IPS-20b (cell line): ENCODE results near the gene TPK1.

Experiments used
- H3K27ac ChIP-seq: one replicate; pipeline ENCODE4 v1.5.1; 2013; ENCODE audit warnings: low read length
- H3K27me3 ChIP-seq: 2 replicates; pipeline ENCODE4 v1.6.1; 2013; ENCODE audit warnings: mild to moderate bottlenecking, low read length, inconsistent platforms; ENCODE audit not compliant: insufficient read depth
- H3K36me3 ChIP-seq: 2 replicates; pipeline ENCODE4 v1.6.1; 2013; ENCODE audit warnings: low read depth, mild to moderate bottlenecking, inconsistent platforms, low read length, moderate library complexity; ENCODE audit not compliant: insufficient read depth
- H3K4me1 ChIP-seq: 2 replicates; pipeline ENCODE4 v1.6.1; 2013; ENCODE audit warnings: mild to moderate bottlenecking, control low read depth, inconsistent platforms, low read length, moderate library complexity; ENCODE audit not compliant: insufficient read depth
- H3K4me3 ChIP-seq: 2 replicates; pipeline ENCODE4 v1.5.1; 2013; ENCODE audit warnings: mild to moderate bottlenecking, low read length, inconsistent platforms
- H3K9ac ChIP-seq: 2 replicates; pipeline ENCODE4 v1.6.1; 2013; ENCODE audit warnings: low read depth, mild to moderate bottlenecking, inconsistent platforms, low read length, moderate library complexity
- H3K9me3 ChIP-seq: 2 replicates; pipeline ENCODE4 v1.6.1; 2013; ENCODE audit warnings: mild to moderate bottlenecking, low read depth, low read length, inconsistent platforms; ENCODE audit not compliant: insufficient read depth

Gene TPK1

DNA sequence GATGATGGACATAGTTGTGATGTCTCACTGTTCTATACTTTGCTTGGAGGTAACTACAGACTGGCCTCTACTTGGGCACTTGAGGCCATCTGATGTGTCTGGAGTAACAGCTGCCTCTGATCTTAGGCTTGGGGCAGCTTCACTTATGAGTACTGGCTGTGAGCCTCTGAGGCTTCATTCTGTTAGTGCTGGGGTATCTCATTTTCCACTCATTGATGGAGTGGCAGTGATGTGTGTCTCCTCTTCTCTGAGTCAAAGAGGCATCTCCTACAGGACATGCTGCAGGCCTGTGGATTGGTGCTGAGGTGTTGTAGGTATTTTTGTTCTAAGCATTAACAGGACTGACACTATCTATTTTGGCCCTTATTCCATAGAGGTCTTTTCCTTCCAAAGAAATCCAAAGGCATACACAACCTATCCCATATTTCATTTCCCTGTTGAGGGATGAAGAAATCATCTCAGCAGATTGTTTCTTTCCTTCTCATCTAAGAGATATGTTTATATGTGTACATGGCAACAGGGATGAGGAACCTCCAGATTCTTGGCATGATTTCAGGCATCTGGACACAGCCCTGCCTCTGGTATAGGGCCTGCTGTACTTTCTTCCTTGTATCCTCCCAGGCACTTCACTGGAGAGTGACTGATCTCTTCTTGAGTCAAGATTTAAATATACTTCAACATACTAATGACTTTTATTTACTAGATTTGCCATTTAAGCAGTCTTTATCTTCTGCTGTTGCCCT, 366.7 kb downstream of the TPK1 start:
- H3K9ac ChIP-seq = no peak overlapping the region
- H3K36me3 ChIP-seq = no peaks in the 10 kb centered on the region
- H3K4me1 ChIP-seq = no peaks in the 10 kb centered on the region
- H3K9me3 ChIP-seq = no peaks in the 10 kb centered on the region
- H3K4me3 ChIP-seq = no peak overlapping the region
- no peaks in the 10 kb centered on the region for H3K27me3 ChIP-seq
- H3K27ac ChIP-seq = no peak overlapping the region

DNA sequence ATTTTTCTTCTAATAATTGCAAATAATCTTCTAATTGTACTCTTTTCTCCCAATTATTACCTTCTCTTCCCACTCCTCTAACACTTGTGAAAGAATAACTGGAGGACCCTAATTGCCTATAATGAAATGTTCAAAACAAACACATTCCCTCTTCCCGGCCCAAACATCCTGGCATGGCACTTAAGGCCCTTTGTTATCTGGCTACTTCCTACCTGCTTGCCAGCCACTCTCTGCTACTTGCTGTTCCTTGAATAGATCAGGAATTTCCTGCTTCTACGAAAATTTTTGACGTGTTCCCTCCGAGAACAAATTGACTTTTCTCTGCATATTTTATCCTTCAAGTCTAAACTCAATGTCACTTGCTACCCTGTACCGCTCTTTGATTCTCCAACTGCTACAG, 376.2 kb downstream of the TPK1 start:
- Histone ChIP-seq H3K9ac (no peak overlapping the region), H3K27me3 (no peaks in the 10 kb centered on the region), H3K4me1 (0 out of 2 replicates have a peak, but pooled peaks cover 2% of the 10 kb centered on the region), H3K4me3 (no peak overlapping the region), H3K27ac (no peak overlapping the region), H3K9me3 (peaks cover 17% of the 10 kb centered on the region), H3K36me3 (no peaks in the 10 kb centered on the region)

DNA sequence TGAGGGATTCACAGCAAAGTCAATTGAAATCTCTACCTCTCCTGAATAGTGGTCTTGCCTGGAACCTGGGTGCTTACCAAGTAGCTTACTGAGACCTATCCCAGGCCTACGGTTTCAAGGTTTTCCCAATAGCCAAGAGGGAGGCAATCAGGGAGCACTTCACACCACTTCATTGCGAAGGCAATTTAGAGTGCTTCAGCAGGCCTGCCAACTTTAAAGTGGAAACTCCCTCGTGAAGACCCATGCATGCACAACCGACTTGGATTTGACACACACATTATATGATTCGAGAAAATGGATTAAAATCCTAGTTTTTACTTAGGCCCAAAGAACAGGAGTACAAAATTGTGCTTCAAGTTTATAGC, 380.8 kb downstream of the TPK1 start:
- Histone ChIP-seq H3K4me1 (0 out of 2 replicates have a peak, but pooled peaks cover 2% of the 10 kb centered on the region), H3K36me3 (no peaks in the 10 kb centered on the region)

DNA sequence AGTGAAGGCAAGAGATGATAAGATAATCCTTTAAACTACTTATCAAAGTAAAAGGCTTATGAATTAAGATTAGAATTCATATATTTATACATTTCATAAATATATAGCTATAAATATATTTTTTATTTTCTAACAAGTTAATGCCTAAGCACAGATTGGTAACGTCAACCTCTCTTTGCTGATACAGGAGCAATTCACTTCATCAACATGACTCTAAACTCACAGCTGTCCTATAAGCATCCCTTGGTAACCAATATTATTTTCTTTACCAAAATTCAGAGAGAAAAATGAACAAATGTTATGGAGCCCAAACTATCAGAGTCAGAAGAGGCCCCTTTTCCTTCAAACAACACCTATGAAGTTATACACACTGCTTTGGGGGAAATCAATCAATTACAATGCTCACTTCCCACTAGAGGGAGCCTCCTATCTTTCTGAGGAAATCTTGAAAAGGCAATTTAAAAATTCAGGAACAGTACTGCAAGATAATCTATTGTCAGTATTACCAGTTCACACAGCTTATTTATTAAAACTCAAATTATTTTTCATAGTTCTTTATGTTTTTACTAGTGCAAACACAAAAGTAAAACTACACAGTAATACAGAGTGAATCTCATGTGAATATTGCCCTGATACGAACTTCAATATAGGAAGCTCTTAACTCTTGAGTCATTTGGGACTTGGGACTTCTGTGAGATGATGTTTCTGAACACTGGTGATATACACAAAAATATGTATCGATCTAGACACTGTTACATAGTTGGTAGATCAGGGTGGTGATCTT, 381.4 kb downstream of the TPK1 start:
- H3K27me3 ChIP-seq = no peaks in the 10 kb centered on the region
- H3K36me3 ChIP-seq = no peaks in the 10 kb centered on the region
- H3K9me3 ChIP-seq = peaks cover 25% of the 10 kb centered on the region
- no peak overlapping the region for H3K27ac ChIP-seq
- no peak overlapping the region for H3K9ac ChIP-seq
- no peaks in the 10 kb centered on the region for H3K4me1 ChIP-seq
- H3K4me3 ChIP-seq = no peak overlapping the region

More for the DNA sequence above, 380.8 kb downstream of the TPK1 start:
- Histone ChIP-seq H3K27ac (no peak overlapping the region), H3K9me3 (peaks cover 25% of the 10 kb centered on the region), H3K9ac (no peak overlapping the region), H3K4me3 (no peak overlapping the region), H3K27me3 (no peaks in the 10 kb centered on the region)

DNA sequence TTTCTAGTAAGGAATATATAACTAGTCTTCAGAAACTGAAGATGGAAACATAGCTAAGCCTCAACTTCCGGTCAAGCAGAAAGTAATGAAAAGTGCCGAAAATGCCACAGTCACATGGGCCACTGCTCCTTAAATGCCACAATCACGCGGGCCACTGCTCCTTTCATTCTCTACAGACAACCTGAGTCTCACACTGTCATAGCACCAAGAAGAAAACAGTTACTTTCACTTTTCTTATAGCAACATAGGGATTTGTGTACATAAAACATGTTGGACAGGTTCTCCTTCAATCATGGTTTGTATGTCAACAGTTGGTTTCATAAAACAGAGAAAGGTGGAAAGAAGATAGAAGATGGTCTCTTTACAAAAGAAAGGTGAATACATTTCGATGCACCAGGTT, 383.8 kb downstream of the TPK1 start:
- no peaks in the 10 kb centered on the region for H3K27me3 ChIP-seq
- no peaks in the 10 kb centered on the region for H3K4me1 ChIP-seq
- no peak overlapping the region for H3K4me3 ChIP-seq
- H3K36me3 ChIP-seq = no peaks in the 10 kb centered on the region
- H3K9me3 ChIP-seq = peaks cover 25% of the 10 kb centered on the region
- no peak overlapping the region for H3K27ac ChIP-seq
- no peak overlapping the region for H3K9ac ChIP-seq

DNA sequence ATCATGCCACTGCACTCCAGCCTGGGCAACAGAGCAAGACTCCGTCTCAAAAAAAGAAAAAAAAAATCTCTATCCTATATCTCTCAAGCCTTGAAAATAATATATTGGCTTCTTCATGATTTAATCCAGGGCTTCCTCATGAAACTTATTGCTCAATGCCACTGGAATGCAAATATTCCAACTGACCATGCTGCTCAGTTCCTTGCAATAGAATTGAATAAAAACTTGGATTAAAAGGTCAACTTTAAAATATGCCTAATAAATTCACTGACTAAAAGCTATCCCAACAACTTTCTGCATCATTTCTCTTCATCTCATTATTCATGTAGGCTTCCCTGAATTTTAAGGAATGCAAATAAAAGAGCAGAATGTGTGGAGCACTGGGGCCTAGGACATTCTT, 390.3 kb downstream of the TPK1 start:
- H3K4me3 ChIP-seq = no peak overlapping the region
- no peaks in the 10 kb centered on the region for H3K4me1 ChIP-seq
- H3K36me3 ChIP-seq = no peaks in the 10 kb centered on the region

DNA sequence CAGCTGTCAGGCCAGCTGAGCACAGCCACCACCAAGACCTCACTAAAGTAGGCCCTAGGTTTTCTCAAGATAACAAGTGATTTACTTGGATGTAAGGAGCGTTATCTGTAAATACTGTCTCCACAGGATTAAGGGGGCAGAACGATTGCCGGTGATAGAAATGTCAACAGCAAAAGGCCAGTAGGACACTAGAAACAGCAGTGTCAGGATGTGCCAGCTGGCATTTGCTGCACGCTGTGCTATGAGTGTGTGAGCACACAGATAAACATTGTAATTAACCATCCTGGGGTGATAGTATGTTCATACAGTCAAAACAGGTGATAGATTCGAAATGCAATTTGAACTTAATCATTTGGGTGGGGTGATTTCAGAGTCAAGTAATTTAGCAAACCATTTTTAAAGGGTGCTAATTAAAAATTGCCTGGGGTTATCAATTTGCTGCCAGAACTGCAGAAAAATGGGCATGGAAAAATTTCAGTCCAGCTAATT, 396.1 kb downstream of the TPK1 start:
- no peaks in the 10 kb centered on the region for H3K9me3 ChIP-seq
- H3K4me1 ChIP-seq = no peaks in the 10 kb centered on the region
- no peak overlapping the region for H3K9ac ChIP-seq
- H3K27me3 ChIP-seq = no peaks in the 10 kb centered on the region
- no peak overlapping the region for H3K27ac ChIP-seq
- H3K36me3 ChIP-seq = no peaks in the 10 kb centered on the region
- no peak overlapping the region for H3K4me3 ChIP-seq

More for the DNA sequence above, 390.3 kb downstream of the TPK1 start:
- Histone ChIP-seq H3K9ac (no peak overlapping the region), H3K27ac (no peak overlapping the region), H3K27me3 (no peaks in the 10 kb centered on the region), H3K9me3 (no peaks in the 10 kb centered on the region)

DNA sequence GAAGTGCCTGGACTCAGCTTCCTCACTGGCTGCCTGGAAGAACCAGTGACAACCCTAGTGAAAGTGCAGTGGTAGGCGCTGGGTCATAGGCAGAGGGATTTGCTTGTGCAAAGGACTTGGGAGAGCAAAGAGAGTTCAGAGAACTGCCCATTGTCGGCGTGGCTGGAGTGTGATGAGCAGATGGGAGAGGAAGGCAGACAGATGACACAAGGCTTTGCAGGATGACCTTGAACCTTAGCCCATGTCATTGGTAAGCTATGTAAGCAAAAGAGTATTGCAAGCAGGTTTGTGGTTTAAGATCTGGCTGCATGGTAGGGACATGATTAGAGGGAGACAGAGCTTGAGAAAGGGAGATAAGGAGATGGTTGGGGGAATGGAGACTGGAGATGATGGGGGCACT, 397.1 kb downstream of the TPK1 start:
- H3K4me1 ChIP-seq = no peaks in the 10 kb centered on the region
- no peak overlapping the region for H3K27ac ChIP-seq
- H3K9me3 ChIP-seq = no peaks in the 10 kb centered on the region
- no peak overlapping the region for H3K4me3 ChIP-seq
- H3K27me3 ChIP-seq = no peaks in the 10 kb centered on the region
- no peaks in the 10 kb centered on the region for H3K36me3 ChIP-seq
- no peak overlapping the region for H3K9ac ChIP-seq

DNA sequence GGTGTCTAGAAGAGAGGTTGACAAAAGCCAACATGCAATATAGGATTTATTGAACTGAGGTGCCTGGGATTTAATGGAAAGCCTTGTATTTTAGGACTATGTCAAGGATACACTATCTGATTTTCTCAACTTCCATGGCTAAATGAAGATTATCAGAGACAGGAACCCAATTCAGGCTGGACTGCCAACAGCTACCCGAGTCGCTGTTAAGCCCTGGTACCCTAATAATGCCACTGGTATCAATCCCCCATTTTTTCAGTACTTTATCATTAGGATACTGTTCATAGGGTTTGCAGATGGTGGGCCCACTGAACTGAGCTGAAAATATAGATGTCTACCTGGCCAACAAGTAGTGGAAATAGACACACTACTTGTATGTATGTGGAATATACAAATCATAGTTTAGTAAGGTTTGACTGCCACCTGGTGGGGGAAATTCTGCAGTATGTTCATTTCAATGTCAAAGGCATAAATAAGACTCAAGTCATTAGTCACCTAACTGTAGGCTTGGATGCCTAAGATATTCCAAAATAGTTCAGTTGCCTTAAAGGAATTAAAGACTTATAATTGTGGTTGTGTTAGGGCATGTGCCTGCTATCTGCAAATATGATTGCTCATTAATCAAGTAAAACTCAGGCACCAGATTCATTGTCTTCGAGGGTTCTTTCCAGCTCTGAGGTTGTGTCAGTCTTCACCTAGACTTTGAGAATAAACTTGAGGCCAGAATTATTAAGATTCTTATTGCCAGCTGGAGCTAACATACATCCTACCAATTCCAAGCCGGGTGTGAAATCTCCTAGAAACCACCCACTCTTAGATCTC, 398.3 kb downstream of the TPK1 start:
- no peaks in the 10 kb centered on the region for H3K27me3 ChIP-seq
- no peaks in the 10 kb centered on the region for H3K9me3 ChIP-seq
- no peak overlapping the region for H3K27ac ChIP-seq
- no peaks in the 10 kb centered on the region for H3K36me3 ChIP-seq
- no peaks in the 10 kb centered on the region for H3K4me1 ChIP-seq
- no peak overlapping the region for H3K9ac ChIP-seq
- H3K4me3 ChIP-seq = no peak overlapping the region

DNA sequence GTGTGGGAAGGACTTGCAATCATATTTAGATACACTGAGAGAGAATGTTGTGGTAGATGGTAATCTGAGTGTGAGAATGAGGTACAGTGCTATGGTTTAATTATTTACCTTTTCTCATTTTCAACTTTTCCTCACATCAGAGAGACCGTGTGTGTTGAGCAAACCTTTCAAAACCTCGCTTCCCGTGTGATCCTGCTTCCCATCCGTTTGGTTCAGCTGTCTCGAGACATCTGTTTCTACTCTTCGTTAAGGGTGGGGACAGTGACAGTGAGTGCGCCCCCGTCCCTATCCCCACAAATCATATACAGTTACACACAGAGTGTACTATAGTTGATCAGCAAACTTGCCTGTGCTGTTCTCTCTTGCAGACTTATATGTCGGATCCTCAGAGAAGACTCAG, 399.4 kb downstream of the TPK1 start:
- H3K9me3 ChIP-seq = no peaks in the 10 kb centered on the region
- H3K36me3 ChIP-seq = no peaks in the 10 kb centered on the region
- H3K4me1 ChIP-seq = no peaks in the 10 kb centered on the region
- no peak overlapping the region for H3K9ac ChIP-seq
- H3K27me3 ChIP-seq = no peaks in the 10 kb centered on the region
- no peak overlapping the region for H3K27ac ChIP-seq
- H3K4me3 ChIP-seq = no peak overlapping the region

DNA sequence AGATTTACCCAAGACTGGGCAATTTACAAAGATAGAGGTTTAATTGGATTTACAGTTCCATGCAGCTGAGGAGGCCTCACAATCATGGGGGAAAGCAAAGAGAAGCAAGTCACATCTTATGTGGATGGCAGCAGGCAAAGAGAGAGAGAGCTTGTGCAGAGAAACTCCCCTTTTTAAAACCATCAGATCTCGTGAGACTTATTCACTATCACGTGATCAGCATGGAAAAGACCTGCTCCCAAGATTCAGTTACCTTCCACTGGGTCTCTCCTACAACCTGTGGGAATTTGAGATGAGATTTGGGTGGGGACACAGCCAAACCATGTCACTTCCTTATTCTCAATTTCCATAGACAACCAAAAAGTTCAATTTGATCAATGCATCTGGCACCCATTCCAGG, 407.4 kb downstream of the TPK1 start:
- no peak overlapping the region for H3K27ac ChIP-seq
- no peak overlapping the region for H3K9ac ChIP-seq
- peaks cover 31% of the 10 kb centered on the region for H3K9me3 ChIP-seq
- no peaks in the 10 kb centered on the region for H3K27me3 ChIP-seq
- no peak overlapping the region for H3K4me3 ChIP-seq
- no peaks in the 10 kb centered on the region for H3K36me3 ChIP-seq
- H3K4me1 ChIP-seq = no peaks in the 10 kb centered on the region
